ENCODE results near the gene PUS3. TPM values are rescaled to one million over a fixed set of nuclear protein-coding genes. Genes with fewer than 3 reads are reported as not detected.

PUS3 gene
- total and polyA plus RNA-seq, 4 donors = 8.0 to 9.4 (median 8.5) TPM

GRCh38 chr11:125933030-125933813 is 30.2 kb upstream of the PUS3 start:
- WGBS, 2 donors = 75 to 78% methylated on average over 12 of the region's 12 CpGs

GRCh38 chr11:125932301-125932700 is 29.3 kb upstream of the PUS3 start:
- intact Hi-C loops (cut with DNase I) = no loop called here
- 84 to 89% methylated on average over 9 of the region's 9 CpGs for WGBS, 2 donors
- Histone ChIP-seq H3K27ac (ENCODE audit: low read depth in 1 of 2, low read length in 2 of 2) (no peak overlapping the region), H3K9me3 (ENCODE audit: control insufficient read depth, low read length) (no peaks in the 10 kb centered on the region), H3K36me3 (ENCODE audit: control insufficient read depth in 1 of 2, insufficient read depth in 2 of 2, low read length in 1 of 2) (no peaks in the 10 kb centered on the region), H3K4me1 (ENCODE audit: control insufficient read depth in 1 of 2, insufficient read depth in 2 of 2, low read length in 2 of 2) (no peaks in the 10 kb centered on the region), H3K4me3 (ENCODE audit: low read length in 2 of 2) (no peak overlapping the region), H3K27me3 (ENCODE audit: control insufficient read depth in 1 of 2, insufficient read depth in 2 of 2, low read length in 1 of 2) (no peaks in the 10 kb centered on the region)
- no peak for ATAC-seq (ENCODE audit: low FRiP score)
- DNase-seq = no peak

More at GRCh38 chr11:125933030-125933813, 30.2 kb upstream of the PUS3 start:
- no peaks in the 10 kb centered on the region for H3K27me3 ChIP-seq (ENCODE audit: control insufficient read depth in 1 of 2, insufficient read depth in 2 of 2, low read length in 1 of 2)
- intact Hi-C loops (cut with DNase I) = no loop called here
- H3K4me3 ChIP-seq (ENCODE audit: low read length in 2 of 2) = no peak overlapping the region
- ATAC-seq (ENCODE audit: low FRiP score) (no peak), DNase-seq (no peak)
- H3K27ac ChIP-seq (ENCODE audit: low read depth in 1 of 2, low read length in 2 of 2) = no peak overlapping the region
- no peaks in the 10 kb centered on the region for H3K36me3 ChIP-seq (ENCODE audit: control insufficient read depth in 1 of 2, insufficient read depth in 2 of 2, low read length in 1 of 2)
- H3K9me3 ChIP-seq (ENCODE audit: control insufficient read depth, low read length) = no peaks in the 10 kb centered on the region
- H3K4me1 ChIP-seq (ENCODE audit: control insufficient read depth in 1 of 2, insufficient read depth in 2 of 2, low read length in 2 of 2) = no peaks in the 10 kb centered on the region

GRCh38 chr11:125931668-125932067 is 28.7 kb upstream of the PUS3 start:
- DNase-seq (no peak), ATAC-seq (ENCODE audit: low FRiP score) (no peak)
- Histone ChIP-seq H3K4me3 (ENCODE audit: low read length in 2 of 2) (no peak overlapping the region), H3K4me1 (ENCODE audit: control insufficient read depth in 1 of 2, insufficient read depth in 2 of 2, low read length in 2 of 2) (no peaks in the 10 kb centered on the region), H3K27ac (ENCODE audit: low read depth in 1 of 2, low read length in 2 of 2) (no peak overlapping the region), H3K9me3 (ENCODE audit: control insufficient read depth, low read length) (no peaks in the 10 kb centered on the region), H3K27me3 (ENCODE audit: control insufficient read depth in 1 of 2, insufficient read depth in 2 of 2, low read length in 1 of 2) (no peaks in the 10 kb centered on the region), H3K36me3 (ENCODE audit: control insufficient read depth in 1 of 2, insufficient read depth in 2 of 2, low read length in 1 of 2) (no peaks in the 10 kb centered on the region)
- WGBS, 2 donors = 21 to 27% methylated on average over 6 of the region's 6 CpGs
- intact Hi-C loops (cut with DNase I) = no loop called here

DNA sequence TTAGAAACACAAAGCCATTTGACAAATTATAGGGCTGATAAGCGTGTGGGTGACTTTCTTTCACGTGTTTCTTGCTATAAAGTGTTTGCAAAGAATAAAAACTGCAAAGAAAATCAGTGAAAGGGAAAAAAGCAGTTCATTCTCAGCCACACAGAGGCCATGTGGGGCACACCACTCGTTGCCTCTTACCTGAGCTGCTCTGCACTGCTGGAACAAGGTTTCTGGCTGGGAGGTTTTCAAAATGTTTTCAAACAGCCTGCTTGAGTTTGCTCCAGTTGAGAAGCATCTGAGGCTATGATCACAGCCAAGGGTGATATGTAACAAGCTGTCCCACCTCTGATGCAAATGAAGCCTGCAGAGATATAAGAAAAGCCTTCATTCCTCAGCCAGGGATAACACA is 28.1 kb upstream of the PUS3 start:
- DNase-seq (no peak), ATAC-seq (ENCODE audit: low FRiP score) (no peak)
- H3K9me3 ChIP-seq (ENCODE audit: control insufficient read depth, low read length) = no peaks in the 10 kb centered on the region
- H3K4me3 ChIP-seq (ENCODE audit: low read length in 2 of 2) = no peak overlapping the region
- no peaks in the 10 kb centered on the region for H3K36me3 ChIP-seq (ENCODE audit: control insufficient read depth in 1 of 2, insufficient read depth in 2 of 2, low read length in 1 of 2)
- no peaks in the 10 kb centered on the region for H3K27me3 ChIP-seq (ENCODE audit: control insufficient read depth in 1 of 2, insufficient read depth in 2 of 2, low read length in 1 of 2)
- no peaks in the 10 kb centered on the region for H3K4me1 ChIP-seq (ENCODE audit: control insufficient read depth in 1 of 2, insufficient read depth in 2 of 2, low read length in 2 of 2)
- no peak overlapping the region for H3K27ac ChIP-seq (ENCODE audit: low read depth in 1 of 2, low read length in 2 of 2)
- WGBS, 2 donors = 36 to 47% methylated on average over 3 of the region's 3 CpGs
- intact Hi-C loops (cut with DNase I) = no loop called here

DNA sequence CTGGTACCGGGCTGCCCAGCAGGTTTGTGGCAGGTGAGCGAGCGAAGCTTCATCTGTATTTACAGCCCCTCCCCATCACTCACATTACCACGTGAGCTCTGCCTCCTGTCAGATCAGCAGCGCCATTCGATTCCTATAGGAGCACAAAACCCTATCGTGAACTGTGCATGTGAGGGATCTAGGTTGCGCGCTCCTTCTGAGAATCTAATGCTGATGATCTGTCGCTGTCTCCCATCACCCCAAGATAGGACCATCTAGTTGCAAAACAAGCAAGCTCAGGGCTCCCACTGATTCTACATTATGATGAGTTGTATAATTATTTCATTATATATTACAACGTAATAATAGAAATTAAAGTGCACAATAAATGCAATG is 27.1 kb upstream of the PUS3 start:
- Histone ChIP-seq H3K4me1 (ENCODE audit: control insufficient read depth in 1 of 2, insufficient read depth in 2 of 2, low read length in 2 of 2) (no peaks in the 10 kb centered on the region), H3K27ac (ENCODE audit: low read depth in 1 of 2, low read length in 2 of 2) (no peak overlapping the region), H3K9me3 (ENCODE audit: control insufficient read depth, low read length) (no peaks in the 10 kb centered on the region), H3K4me3 (ENCODE audit: low read length in 2 of 2) (no peak overlapping the region), H3K36me3 (ENCODE audit: control insufficient read depth in 1 of 2, insufficient read depth in 2 of 2, low read length in 1 of 2) (no peaks in the 10 kb centered on the region), H3K27me3 (ENCODE audit: control insufficient read depth in 1 of 2, insufficient read depth in 2 of 2, low read length in 1 of 2) (no peaks in the 10 kb centered on the region)
- intact Hi-C loops (cut with DNase I) = no loop called here
- DNase-seq (no peak), ATAC-seq (ENCODE audit: low FRiP score) (no peak)
- 87 to 91% methylated on average over 11 of the region's 11 CpGs for WGBS, 2 donors

DNA sequence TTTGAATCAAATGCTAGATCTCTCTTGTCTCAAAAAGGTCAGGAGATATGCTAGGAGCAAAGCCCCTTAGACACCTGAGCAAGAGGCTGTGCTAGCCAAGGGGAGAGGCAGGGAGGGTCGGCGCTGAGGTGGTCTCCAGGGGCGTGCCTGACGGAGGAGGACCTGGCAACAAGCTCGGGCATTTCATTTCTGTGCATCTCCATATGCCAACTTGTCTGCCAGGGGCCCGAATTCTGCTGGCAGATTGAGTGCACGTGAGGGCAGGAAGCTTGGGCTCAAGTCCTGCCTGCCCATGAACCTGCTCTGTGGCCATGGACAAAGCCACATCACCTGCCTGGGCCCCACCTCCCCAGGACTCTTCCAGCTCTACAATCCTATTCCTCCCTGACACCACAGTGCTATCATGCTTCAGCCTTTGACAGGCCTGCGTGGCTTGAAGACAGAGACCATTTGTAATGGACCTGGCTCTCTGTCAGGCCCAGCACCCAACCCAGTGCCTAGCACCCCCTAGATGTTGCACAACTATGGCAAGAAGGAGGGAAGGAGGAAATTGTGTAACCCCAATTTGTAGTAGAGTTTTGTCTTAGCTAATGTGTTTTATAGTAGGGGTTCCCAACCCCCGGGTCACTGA is 26.6 kb upstream of the PUS3 start:
- no peaks in the 10 kb centered on the region for H3K36me3 ChIP-seq (ENCODE audit: control insufficient read depth in 1 of 2, insufficient read depth in 2 of 2, low read length in 1 of 2)
- no peaks in the 10 kb centered on the region for H3K9me3 ChIP-seq (ENCODE audit: control insufficient read depth, low read length)
- no peaks in the 10 kb centered on the region for H3K27me3 ChIP-seq (ENCODE audit: control insufficient read depth in 1 of 2, insufficient read depth in 2 of 2, low read length in 1 of 2)
- H3K4me1 ChIP-seq (ENCODE audit: control insufficient read depth in 1 of 2, insufficient read depth in 2 of 2, low read length in 2 of 2) = no peaks in the 10 kb centered on the region
- 77 to 81% methylated on average over 9 of the region's 9 CpGs for WGBS, 2 donors
- ATAC-seq (ENCODE audit: low FRiP score) (no peak), DNase-seq (no peak)
- H3K27ac ChIP-seq (ENCODE audit: low read depth in 1 of 2, low read length in 2 of 2) = no peak overlapping the region
- H3K4me3 ChIP-seq (ENCODE audit: low read length in 2 of 2) = no peak overlapping the region
- intact Hi-C loops (cut with DNase I) = no loop called here

DNA sequence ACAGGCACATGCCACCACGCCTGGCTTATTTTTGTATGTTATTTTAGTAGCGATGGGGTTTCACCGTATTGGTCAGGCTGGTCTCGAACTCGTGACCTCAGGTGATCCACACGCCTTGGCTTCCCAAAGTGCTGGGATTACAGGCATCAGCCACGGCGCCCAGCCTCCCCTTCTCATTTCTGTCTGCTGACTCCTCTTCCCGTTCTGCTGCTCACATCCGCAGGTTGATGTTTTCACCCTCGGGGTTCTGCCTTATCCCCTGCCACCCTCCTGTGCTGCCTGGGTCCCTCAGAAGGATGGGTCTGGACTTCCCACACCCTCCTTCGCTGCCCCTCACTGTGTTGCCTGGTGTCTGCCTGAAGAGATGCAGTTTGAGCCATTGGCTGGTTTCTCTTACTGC is 23.7 kb upstream of the PUS3 start:
- Histone ChIP-seq H3K4me3 (ENCODE audit: low read length in 2 of 2) (no peak overlapping the region), H3K4me1 (ENCODE audit: control insufficient read depth in 1 of 2, insufficient read depth in 2 of 2, low read length in 2 of 2) (no peaks in the 10 kb centered on the region), H3K36me3 (ENCODE audit: control insufficient read depth in 1 of 2, insufficient read depth in 2 of 2, low read length in 1 of 2) (no peaks in the 10 kb centered on the region), H3K27me3 (ENCODE audit: control insufficient read depth in 1 of 2, insufficient read depth in 2 of 2, low read length in 1 of 2) (no peaks in the 10 kb centered on the region), H3K9me3 (ENCODE audit: control insufficient read depth, low read length) (no peaks in the 10 kb centered on the region), H3K27ac (ENCODE audit: low read depth in 1 of 2, low read length in 2 of 2) (no peak overlapping the region)
- ATAC-seq (ENCODE audit: low FRiP score) (no peak), DNase-seq (no peak)
- WGBS, 2 donors = 91 to 93% methylated on average over 12 of the region's 12 CpGs
- intact Hi-C loops (cut with DNase I) = no loop called here

- Histone ChIP-seq H3K4me1 (ENCODE audit: control insufficient read depth in 1 of 2, insufficient read depth in 2 of 2, low read length in 2 of 2) (no peaks in the 10 kb centered on the region), H3K36me3 (ENCODE audit: control insufficient read depth in 1 of 2, insufficient read depth in 2 of 2, low read length in 1 of 2) (no peaks in the 10 kb centered on the region), H3K9me3 (ENCODE audit: control insufficient read depth, low read length) (no peaks in the 10 kb centered on the region), H3K4me3 (ENCODE audit: low read length in 2 of 2) (no peak overlapping the region), H3K27me3 (ENCODE audit: control insufficient read depth in 1 of 2, insufficient read depth in 2 of 2, low read length in 1 of 2) (no peaks in the 10 kb centered on the region), H3K27ac (ENCODE audit: low read depth in 1 of 2, low read length in 2 of 2) (no peak overlapping the region)
- WGBS, 2 donors = 39 to 48% methylated on average over 3 of the region's 3 CpGs
- ATAC-seq (ENCODE audit: low FRiP score) (no peak), DNase-seq (no peak)
- intact Hi-C loops (cut with DNase I) = loop anchor here in 1 of 2 donors (1.0 kb wide), 1 partner anchor 268 kb away; no protein-coding TSS in a partner anchor
Measured at GRCh38 chr11:125925804-125926203, 22.8 kb upstream of the PUS3 start.

DNA sequence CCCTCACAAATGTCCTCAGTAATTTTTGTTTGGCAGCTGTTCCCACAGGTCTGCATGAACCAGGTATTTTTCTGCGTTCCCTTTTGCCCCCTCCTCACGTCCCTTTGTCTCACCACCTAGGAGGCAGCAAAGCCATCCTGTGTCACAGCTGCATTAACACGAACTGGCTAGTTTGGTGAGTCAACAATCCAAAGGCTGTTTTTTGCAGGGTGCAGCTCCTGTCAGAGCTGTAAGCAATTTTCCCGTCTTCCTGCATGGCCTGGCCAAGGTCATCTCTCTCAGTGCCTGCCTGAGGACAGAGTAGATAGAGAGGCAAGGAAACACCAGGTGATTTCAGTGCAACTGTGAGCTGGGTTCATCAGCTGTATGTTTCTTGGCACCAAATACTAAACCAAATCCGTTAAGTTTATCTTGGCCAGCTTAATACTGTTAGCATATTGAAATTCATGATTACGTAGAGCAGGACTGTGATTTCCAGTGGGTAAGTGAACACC is 22.3 kb upstream of the PUS3 start:
- ATAC-seq (ENCODE audit: low FRiP score) = no peak
- H3K4me1 ChIP-seq (ENCODE audit: control insufficient read depth in 1 of 2, insufficient read depth in 2 of 2, low read length in 2 of 2) = no peaks in the 10 kb centered on the region
- WGBS, 2 donors = 42 to 47% methylated on average over 6 of the region's 6 CpGs
- intact Hi-C loops (cut with DNase I) = loop anchor here in 1 of 2 donors (1.0 kb wide), 1 partner anchor 269 kb away; no protein-coding TSS in a partner anchor
- no peak overlapping the region for H3K4me3 ChIP-seq (ENCODE audit: low read length in 2 of 2)
- H3K27me3 ChIP-seq (ENCODE audit: control insufficient read depth in 1 of 2, insufficient read depth in 2 of 2, low read length in 1 of 2) = no peaks in the 10 kb centered on the region
- no peaks in the 10 kb centered on the region for H3K9me3 ChIP-seq (ENCODE audit: control insufficient read depth, low read length)
- no peaks in the 10 kb centered on the region for H3K36me3 ChIP-seq (ENCODE audit: control insufficient read depth in 1 of 2, insufficient read depth in 2 of 2, low read length in 1 of 2)
- no peak overlapping the region for H3K27ac ChIP-seq (ENCODE audit: low read depth in 1 of 2, low read length in 2 of 2)
- no peak for DNase-seq

Measured in aorta (tissue), 5 donors.